IMR-90 (cell line): Measurements from ENCODE around the gene ATG4A.

Source experiments
- CEBPB ChIP-seq: IDR thresholded peaks from 2 replicates; pipeline ENCODE4 v1.6.1; 2012; ENCODE audit warnings: low read depth, low read length, improper control_type of control experiment
- CHD1 ChIP-seq: IDR thresholded peaks from 2 replicates; pipeline ENCODE4 v1.6.1; 2012; ENCODE audit warnings: low read depth, low read length, improper control_type of control experiment
- MAFK ChIP-seq: IDR thresholded peaks from 2 replicates; pipeline ENCODE4 v1.6.1; 2012; ENCODE audit warnings: low read depth, low read length, improper control_type of control experiment
- MAZ ChIP-seq: IDR thresholded peaks from 2 replicates; pipeline ENCODE4 v1.6.1; 2012; ENCODE audit warnings: low read depth, mild to moderate bottlenecking, low read length, improper control_type of control experiment, moderate library complexity, borderline replicate concordance
- MXI1 ChIP-seq: IDR thresholded peaks from 2 replicates; pipeline ENCODE4 v1.6.1; 2012; ENCODE audit warnings: low read depth, mild to moderate bottlenecking, low read length, moderate library complexity, borderline replicate concordance
- POLR2A ChIP-seq: IDR thresholded peaks from 2 replicates; pipeline ENCODE4 v1.6.1; 2012; ENCODE audit warnings: mild to moderate bottlenecking, low read depth, low read length
- RAD21 ChIP-seq: IDR thresholded peaks from 2 replicates; pipeline ENCODE4 v1.6.1; 2012; ENCODE audit warnings: low read length, improper control_type of control experiment
- RCOR1 ChIP-seq: IDR thresholded peaks from 2 replicates; pipeline ENCODE4 v1.6.1; 2012; ENCODE audit warnings: mild to moderate bottlenecking, low read length, improper control_type of control experiment; ENCODE audit not compliant: insufficient replicate concordance
- RFX5 ChIP-seq: IDR thresholded peaks from 2 replicates; pipeline ENCODE4 v1.8.0; 2012; ENCODE audit warnings: low read depth, mild to moderate bottlenecking, low read length, moderate library complexity
- TF ChIP-seq, protein P1 (sequence below): conservative IDR thresholded peaks from 2 replicates; pipeline ENCODE4 v1.5.1; 2012; ENCODE audit warnings: mild to moderate bottlenecking, low read depth, low read length, improper control_type of control experiment
- TF ChIP-seq, protein P2 (sequence below): fragments of 150-350 bp; IDR thresholded peaks from 2 replicates; pipeline ENCODE4 v1.6.1; 2017; ENCODE audit warnings: mild to moderate bottlenecking, antibody characterized with exemption, low read length, low read depth

DNA sequence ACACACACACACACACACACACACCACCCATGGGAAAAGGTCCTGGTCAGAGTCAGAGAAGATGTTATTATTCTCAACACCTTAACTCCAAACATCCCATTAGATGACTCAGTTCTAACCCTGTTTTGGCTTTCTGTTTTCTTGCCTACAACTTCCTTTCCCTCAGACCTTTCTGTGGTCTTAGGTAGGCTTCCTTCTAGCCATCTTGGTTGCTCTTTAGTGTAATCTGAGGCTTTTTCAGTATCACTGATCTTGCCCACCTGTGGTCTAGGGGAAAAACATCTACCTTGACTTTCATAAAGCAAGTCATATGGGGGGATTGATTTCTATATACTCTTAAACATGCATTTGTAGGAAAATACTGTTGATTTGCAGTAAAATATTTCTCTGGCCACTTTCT, 56.9 kb downstream of the ATG4A start:
- TF ChIP-seq, protein P1, sequence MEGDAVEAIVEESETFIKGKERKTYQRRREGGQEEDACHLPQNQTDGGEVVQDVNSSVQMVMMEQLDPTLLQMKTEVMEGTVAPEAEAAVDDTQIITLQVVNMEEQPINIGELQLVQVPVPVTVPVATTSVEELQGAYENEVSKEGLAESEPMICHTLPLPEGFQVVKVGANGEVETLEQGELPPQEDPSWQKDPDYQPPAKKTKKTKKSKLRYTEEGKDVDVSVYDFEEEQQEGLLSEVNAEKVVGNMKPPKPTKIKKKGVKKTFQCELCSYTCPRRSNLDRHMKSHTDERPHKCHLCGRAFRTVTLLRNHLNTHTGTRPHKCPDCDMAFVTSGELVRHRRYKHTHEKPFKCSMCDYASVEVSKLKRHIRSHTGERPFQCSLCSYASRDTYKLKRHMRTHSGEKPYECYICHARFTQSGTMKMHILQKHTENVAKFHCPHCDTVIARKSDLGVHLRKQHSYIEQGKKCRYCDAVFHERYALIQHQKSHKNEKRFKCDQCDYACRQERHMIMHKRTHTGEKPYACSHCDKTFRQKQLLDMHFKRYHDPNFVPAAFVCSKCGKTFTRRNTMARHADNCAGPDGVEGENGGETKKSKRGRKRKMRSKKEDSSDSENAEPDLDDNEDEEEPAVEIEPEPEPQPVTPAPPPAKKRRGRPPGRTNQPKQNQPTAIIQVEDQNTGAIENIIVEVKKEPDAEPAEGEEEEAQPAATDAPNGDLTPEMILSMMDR = no peak
- TF ChIP-seq RFX5 = no peak
- TF ChIP-seq, protein P2, sequence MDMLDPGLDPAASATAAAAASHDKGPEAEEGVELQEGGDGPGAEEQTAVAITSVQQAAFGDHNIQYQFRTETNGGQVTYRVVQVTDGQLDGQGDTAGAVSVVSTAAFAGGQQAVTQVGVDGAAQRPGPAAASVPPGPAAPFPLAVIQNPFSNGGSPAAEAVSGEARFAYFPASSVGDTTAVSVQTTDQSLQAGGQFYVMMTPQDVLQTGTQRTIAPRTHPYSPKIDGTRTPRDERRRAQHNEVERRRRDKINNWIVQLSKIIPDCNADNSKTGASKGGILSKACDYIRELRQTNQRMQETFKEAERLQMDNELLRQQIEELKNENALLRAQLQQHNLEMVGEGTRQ = no peak
- TF ChIP-seq MAZ = no peak
- TF ChIP-seq MXI1 = no peak
- no peak for TF ChIP-seq CHD1
- no peak for TF ChIP-seq POLR2A
- TF ChIP-seq CEBPB = no peak
- TF ChIP-seq MAFK = no peak
- no peak for TF ChIP-seq RCOR1
- no peak for TF ChIP-seq RAD21
